HEK293 (cell line): ENCODE results near the gene SPRY4.

Source experiments
- CTCF ChIA-PET: fragments of 350-600 bp; formaldehyde crosslinking; extraction: SDS; loops from one replicate; lab custom pipeline; 2021; ENCODE audit warnings: antibody characterized with exemption; lab: Yijun Ruan, JAX
- POLR2A ChIA-PET: fragments of 300-600 bp; formaldehyde crosslinking; extraction: SDS; loops from one replicate; lab custom pipeline; 2020; ENCODE audit warnings: antibody characterized with exemption, inconsistent platforms; lab: Yijun Ruan, JAX
- H3K27ac ChIP-seq: fragments of 200-500 bp; sonication (Bioruptor generic); 2 replicates; pipeline ENCODE4 v1.5.1; 2014; ENCODE audit warnings: low read depth, low read length, control low read depth, inconsistent platforms; ENCODE audit errors: extremely low read depth
- H3K36me3 ChIP-seq, 2 experiments: fragments of 200-500 bp in 1 of 2; sonication (Bioruptor generic) in 1 of 2; 1 replicate in 1 of 2; 2 replicates in 1 of 2; pipeline ENCODE4 v1.5.1; 2014 to 2017; ENCODE audit warnings: inconsistent platforms in 2 of 2, low read length in 2 of 2; ENCODE audit not compliant: control insufficient read depth in 2 of 2, insufficient read depth in 1 of 2
- H3K4me1 ChIP-seq: fragments of 200-500 bp; sonication (Bioruptor generic); 2 replicates; pipeline ENCODE4 v1.5.1; 2014; ENCODE audit warnings: mild to moderate bottlenecking, low read length, inconsistent platforms; ENCODE audit not compliant: control insufficient read depth, insufficient read depth
- H3K4me3 ChIP-seq: 2 replicates; pipeline ENCODE4 v1.5.1; 2011; ENCODE audit warnings: low read depth, mild to moderate bottlenecking, control low read depth, low read length, moderate library complexity
- H3K9me3 ChIP-seq: fragments of 200-500 bp; sonication (Bioruptor generic); 2 replicates; pipeline ENCODE4 v1.5.1; 2014; ENCODE audit warnings: low read depth, low read length, inconsistent platforms; ENCODE audit not compliant: control insufficient read depth, insufficient read depth
- OVOL3 ChIP-seq: fragments of 450-650 bp; formaldehyde crosslinking; IDR thresholded peaks from 2 replicates; pipeline ENCODE4 v1.5.1; 2016; ENCODE audit warnings: missing biosample characterization, missing genetic modification characterization
- TCF7L2 ChIP-seq: IDR thresholded peaks from 2 replicates; pipeline ENCODE4 v1.6.1; 2011; ENCODE audit warnings: low read depth, mild to moderate bottlenecking, inconsistent platforms, low read length, moderate library complexity, borderline replicate concordance
- TRIM28 ChIP-seq: IDR thresholded peaks from 2 replicates; pipeline ENCODE4 v1.6.1; 2011; ENCODE audit warnings: low read length, control low read depth, borderline replicate concordance
- ZBTB17 ChIP-seq: fragments of 450-650 bp; formaldehyde crosslinking; IDR thresholded peaks from 2 replicates; pipeline ENCODE4 v1.5.1; 2016; ENCODE audit warnings: missing biosample characterization, missing genetic modification characterization
- ZBTB6 ChIP-seq: fragments of 450-650 bp; formaldehyde crosslinking; IDR thresholded peaks from 2 replicates; pipeline ENCODE4 v1.5.1; 2017; ENCODE audit warnings: missing biosample characterization, missing genetic modification characterization
- ZNF16 ChIP-seq: fragments of 450-650 bp; formaldehyde crosslinking; IDR thresholded peaks from 2 replicates; pipeline ENCODE4 v1.5.1; 2016; ENCODE audit warnings: low read depth, missing biosample characterization, missing genetic modification characterization
- ZNF362 ChIP-seq: fragments of 450-650 bp; formaldehyde crosslinking; IDR thresholded peaks from 2 replicates; pipeline ENCODE4 v1.5.1; 2016; ENCODE audit warnings: missing biosample characterization, missing genetic modification characterization
- ZNF596 ChIP-seq: fragments of 450-650 bp; IDR thresholded peaks from 2 replicates; pipeline ENCODE4 v1.5.0; 2018; ENCODE audit warnings: missing biosample characterization, mild to moderate bottlenecking, missing genetic modification characterization, moderate library complexity
- ZNF621 ChIP-seq: fragments of 450-650 bp; formaldehyde crosslinking; IDR thresholded peaks from 2 replicates; pipeline ENCODE4 v1.5.1; 2017; ENCODE audit warnings: missing biosample characterization, missing genetic modification characterization
- ZNF624 ChIP-seq: fragments of 450-650 bp; formaldehyde crosslinking; IDR thresholded peaks from 2 replicates; pipeline ENCODE4 v1.5.1; 2017; ENCODE audit warnings: missing biosample characterization, missing genetic modification characterization
- ZNF629 ChIP-seq: fragments of 450-650 bp; formaldehyde crosslinking; IDR thresholded peaks from 2 replicates; pipeline ENCODE4 v1.5.1; 2017; ENCODE audit warnings: missing biosample characterization, missing genetic modification characterization
- ZNF768 ChIP-seq: fragments of 450-650 bp; formaldehyde crosslinking; IDR thresholded peaks from 2 replicates; pipeline ENCODE4 v1.5.1; 2018; ENCODE audit warnings: missing biosample characterization, mild to moderate bottlenecking, missing genetic modification characterization
- ZSCAN16 ChIP-seq: fragments of 450-650 bp; formaldehyde crosslinking; IDR thresholded peaks from 2 replicates; pipeline ENCODE4 v1.5.1; 2016; ENCODE audit warnings: missing biosample characterization, missing genetic modification characterization
- TF ChIP-seq, protein P1 (sequence below): fragments of 450-650 bp; formaldehyde crosslinking; IDR thresholded peaks from 2 replicates; pipeline ENCODE4 v1.5.1; 2017; ENCODE audit warnings: missing biosample characterization, missing genetic modification characterization
- TF ChIP-seq, protein P2 (sequence below): fragments of 450-650 bp; formaldehyde crosslinking; IDR thresholded peaks from 2 replicates; pipeline ENCODE4 v1.5.1; 2016; ENCODE audit warnings: missing biosample characterization, missing genetic modification characterization
- TF ChIP-seq, protein P3 (sequence below): fragments of 450-650 bp; formaldehyde crosslinking; IDR thresholded peaks from 2 replicates; pipeline ENCODE4 v1.5.1; 2016; ENCODE audit warnings: missing biosample characterization, missing genetic modification characterization
- TF ChIP-seq, protein P4 (sequence below): fragments of 450-650 bp; formaldehyde crosslinking; IDR thresholded peaks from 2 replicates; pipeline ENCODE4 v1.5.1; 2017; ENCODE audit warnings: missing biosample characterization, missing genetic modification characterization

The SPRY4 gene

DNA sequence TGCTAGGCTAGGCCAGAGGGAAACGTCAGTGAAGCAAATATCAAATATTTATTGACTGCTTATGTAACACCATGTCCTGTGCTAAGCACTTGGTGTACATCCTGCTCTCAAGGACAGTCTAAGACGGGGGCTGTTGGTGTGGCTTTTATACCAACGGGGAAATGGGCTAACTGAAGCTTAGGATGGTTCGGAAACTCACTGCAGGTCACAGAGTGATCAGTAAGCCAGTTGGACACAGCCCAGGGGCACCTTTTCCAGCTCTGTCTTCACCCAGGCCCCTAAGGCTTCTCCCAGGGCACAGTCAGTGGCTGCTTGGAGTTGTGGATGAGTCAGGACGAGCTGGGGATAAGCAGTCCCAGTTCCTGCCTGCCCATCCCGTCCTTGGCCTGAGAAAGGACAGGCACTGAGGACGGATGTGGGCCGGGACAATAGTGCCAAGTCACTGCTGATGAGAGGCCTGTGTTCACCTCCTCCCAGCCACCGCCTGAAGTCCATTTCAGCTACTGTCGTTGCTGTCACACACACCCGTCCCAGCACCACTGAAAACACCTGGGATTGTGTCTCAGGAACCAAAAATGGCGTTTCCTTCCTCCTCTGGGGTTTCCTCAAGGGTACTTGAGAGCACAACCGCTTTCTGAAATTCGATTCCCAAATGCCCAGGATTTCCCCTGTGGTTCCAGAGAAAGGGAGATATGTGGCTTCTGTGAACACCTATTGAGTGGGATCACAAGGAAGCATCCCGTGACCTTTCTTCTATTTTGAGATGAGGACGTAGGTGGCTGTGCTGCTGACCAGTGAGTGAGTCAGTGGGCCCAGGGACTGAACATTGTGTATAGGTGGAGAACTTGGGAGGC, 17.5 kb upstream of the SPRY4 start:
- no peak overlapping the region for H3K4me3 ChIP-seq
- no peaks in the 10 kb centered on the region for H3K9me3 ChIP-seq
- ChIA-PET CTCF (no interaction called here), POLR2A (no interaction called here)
- no peaks in the 10 kb centered on the region for H3K36me3 ChIP-seq
- H3K4me1 ChIP-seq = no peaks in the 10 kb centered on the region
- no peak overlapping the region for H3K27ac ChIP-seq
- TF ChIP-seq TCF7L2 = no peak
- TF ChIP-seq TRIM28 = no peak
- no peak for TF ChIP-seq ZNF624 (tag by site-specific recombination)
- TF ChIP-seq ZNF16 (tag by site-specific recombination) = no peak
- no peak for TF ChIP-seq ZNF596 (tag by site-specific recombination)
- TF ChIP-seq ZNF768 (tag by site-specific recombination) = no peak
- TF ChIP-seq, protein P1, sequence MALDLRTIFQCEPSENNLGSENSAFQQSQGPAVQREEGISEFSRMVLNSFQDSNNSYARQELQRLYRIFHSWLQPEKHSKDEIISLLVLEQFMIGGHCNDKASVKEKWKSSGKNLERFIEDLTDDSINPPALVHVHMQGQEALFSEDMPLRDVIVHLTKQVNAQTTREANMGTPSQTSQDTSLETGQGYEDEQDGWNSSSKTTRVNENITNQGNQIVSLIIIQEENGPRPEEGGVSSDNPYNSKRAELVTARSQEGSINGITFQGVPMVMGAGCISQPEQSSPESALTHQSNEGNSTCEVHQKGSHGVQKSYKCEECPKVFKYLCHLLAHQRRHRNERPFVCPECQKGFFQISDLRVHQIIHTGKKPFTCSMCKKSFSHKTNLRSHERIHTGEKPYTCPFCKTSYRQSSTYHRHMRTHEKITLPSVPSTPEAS (tag by site-specific recombination) = no peak
- TF ChIP-seq ZSCAN16 (tag by site-specific recombination) = no peak
- no peak for TF ChIP-seq ZNF629
- no peak for TF ChIP-seq ZBTB6 (tag by site-specific recombination)

- H3K36me3 ChIP-seq = no peaks in the 10 kb centered on the region
- H3K27ac ChIP-seq = no peak overlapping the region
- H3K4me3 ChIP-seq = no peak overlapping the region
- TF ChIP-seq, protein P2, sequence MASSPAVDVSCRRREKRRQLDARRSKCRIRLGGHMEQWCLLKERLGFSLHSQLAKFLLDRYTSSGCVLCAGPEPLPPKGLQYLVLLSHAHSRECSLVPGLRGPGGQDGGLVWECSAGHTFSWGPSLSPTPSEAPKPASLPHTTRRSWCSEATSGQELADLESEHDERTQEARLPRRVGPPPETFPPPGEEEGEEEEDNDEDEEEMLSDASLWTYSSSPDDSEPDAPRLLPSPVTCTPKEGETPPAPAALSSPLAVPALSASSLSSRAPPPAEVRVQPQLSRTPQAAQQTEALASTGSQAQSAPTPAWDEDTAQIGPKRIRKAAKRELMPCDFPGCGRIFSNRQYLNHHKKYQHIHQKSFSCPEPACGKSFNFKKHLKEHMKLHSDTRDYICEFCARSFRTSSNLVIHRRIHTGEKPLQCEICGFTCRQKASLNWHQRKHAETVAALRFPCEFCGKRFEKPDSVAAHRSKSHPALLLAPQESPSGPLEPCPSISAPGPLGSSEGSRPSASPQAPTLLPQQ (tag by site-specific recombination) = no peak
- no peak for TF ChIP-seq ZNF362 (tag by site-specific recombination)
- no peak for TF ChIP-seq ZNF621
- TF ChIP-seq, protein P3, sequence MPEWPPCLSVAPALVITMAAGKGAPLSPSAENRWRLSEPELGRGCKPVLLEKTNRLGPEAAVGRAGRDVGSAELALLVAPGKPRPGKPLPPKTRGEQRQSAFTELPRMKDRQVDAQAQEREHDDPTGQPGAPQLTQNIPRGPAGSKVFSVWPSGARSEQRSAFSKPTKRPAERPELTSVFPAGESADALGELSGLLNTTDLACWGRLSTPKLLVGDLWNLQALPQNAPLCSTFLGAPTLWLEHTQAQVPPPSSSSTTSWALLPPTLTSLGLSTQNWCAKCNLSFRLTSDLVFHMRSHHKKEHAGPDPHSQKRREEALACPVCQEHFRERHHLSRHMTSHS (tag by site-specific recombination) = no peak
- no peak for TF ChIP-seq OVOL3
- TF ChIP-seq, protein P4, sequence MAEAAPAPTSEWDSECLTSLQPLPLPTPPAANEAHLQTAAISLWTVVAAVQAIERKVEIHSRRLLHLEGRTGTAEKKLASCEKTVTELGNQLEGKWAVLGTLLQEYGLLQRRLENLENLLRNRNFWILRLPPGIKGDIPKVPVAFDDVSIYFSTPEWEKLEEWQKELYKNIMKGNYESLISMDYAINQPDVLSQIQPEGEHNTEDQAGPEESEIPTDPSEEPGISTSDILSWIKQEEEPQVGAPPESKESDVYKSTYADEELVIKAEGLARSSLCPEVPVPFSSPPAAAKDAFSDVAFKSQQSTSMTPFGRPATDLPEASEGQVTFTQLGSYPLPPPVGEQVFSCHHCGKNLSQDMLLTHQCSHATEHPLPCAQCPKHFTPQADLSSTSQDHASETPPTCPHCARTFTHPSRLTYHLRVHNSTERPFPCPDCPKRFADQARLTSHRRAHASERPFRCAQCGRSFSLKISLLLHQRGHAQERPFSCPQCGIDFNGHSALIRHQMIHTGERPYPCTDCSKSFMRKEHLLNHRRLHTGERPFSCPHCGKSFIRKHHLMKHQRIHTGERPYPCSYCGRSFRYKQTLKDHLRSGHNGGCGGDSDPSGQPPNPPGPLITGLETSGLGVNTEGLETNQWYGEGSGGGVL = no peak
- TF ChIP-seq ZBTB17 (tag by site-specific recombination) = no peak
- no peaks in the 10 kb centered on the region for H3K4me1 ChIP-seq
- ChIA-PET CTCF (interaction anchor here (0.8 kb wide), 1 partner anchor 13 kb away, joined by 3 read pairs; no protein-coding TSS in a partner anchor), POLR2A (no interaction called here)
- H3K9me3 ChIP-seq = no peaks in the 10 kb centered on the region
These were observed 15.0 kb upstream of the SPRY4 start for GRCh38 chr5:142339781-142340180.
